ENCODE data around the gene TMTC1. TPM values are rescaled to one million over a fixed set of nuclear protein-coding genes. Genes with fewer than 3 reads are reported as not detected.

Gene TMTC1
- total and polyA plus RNA-seq, 8 donors: 0.85 to 37.7 (median 1.9) TPM

- DNase-seq: peak in 1 of 4 donors; percentile 46
- TF ChIP-seq, protein P1, sequence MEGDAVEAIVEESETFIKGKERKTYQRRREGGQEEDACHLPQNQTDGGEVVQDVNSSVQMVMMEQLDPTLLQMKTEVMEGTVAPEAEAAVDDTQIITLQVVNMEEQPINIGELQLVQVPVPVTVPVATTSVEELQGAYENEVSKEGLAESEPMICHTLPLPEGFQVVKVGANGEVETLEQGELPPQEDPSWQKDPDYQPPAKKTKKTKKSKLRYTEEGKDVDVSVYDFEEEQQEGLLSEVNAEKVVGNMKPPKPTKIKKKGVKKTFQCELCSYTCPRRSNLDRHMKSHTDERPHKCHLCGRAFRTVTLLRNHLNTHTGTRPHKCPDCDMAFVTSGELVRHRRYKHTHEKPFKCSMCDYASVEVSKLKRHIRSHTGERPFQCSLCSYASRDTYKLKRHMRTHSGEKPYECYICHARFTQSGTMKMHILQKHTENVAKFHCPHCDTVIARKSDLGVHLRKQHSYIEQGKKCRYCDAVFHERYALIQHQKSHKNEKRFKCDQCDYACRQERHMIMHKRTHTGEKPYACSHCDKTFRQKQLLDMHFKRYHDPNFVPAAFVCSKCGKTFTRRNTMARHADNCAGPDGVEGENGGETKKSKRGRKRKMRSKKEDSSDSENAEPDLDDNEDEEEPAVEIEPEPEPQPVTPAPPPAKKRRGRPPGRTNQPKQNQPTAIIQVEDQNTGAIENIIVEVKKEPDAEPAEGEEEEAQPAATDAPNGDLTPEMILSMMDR (IDR thresholded peaks at IDR 0.05): no peak
- no peaks in the 10 kb centered on the region for H3K27me3 ChIP-seq
- H3K27ac ChIP-seq: no peak overlapping the region
- no peak overlapping the region for H3K4me3 ChIP-seq
- no peak for ATAC-seq
- no peaks in the 10 kb centered on the region for H3K9me3 ChIP-seq
- no peaks in the 10 kb centered on the region for H3K36me3 ChIP-seq
- H3K4me1 ChIP-seq: peaks cover 0 to 12% of the 10 kb centered on the region in 2 donors
- intact Hi-C loops (cut with DNase I): no loop called here
Observed at GRCh38 chr12:29769162-29769858, 14.4 kb downstream of the TMTC1 start.

DNA sequence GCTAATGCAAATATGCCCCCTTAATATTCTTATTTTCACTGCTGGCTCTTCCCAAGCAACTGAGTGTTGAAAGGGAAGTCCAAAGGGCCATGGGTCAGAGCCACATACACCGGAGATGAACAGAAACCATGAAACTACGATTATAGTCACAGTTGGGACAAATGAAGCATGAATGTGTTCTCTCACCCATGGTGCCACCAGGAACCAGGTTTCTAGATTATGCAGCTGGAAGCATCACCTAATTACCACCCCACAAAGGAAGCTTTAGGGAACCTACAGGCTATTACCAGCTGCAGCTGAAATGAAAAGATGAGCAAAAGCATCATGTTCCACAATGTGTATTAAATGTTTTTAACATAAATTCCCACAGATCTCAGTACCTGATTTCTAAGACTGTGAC lies 15.4 kb downstream of the TMTC1 start:
- H3K4me3 ChIP-seq: no peak overlapping the region
- TF ChIP-seq, protein P1 (IDR thresholded peaks at IDR 0.05): no peak
- DNase-seq (no peak), ATAC-seq (no peak)
- no peaks in the 10 kb centered on the region for H3K27me3 ChIP-seq
- no peaks in the 10 kb centered on the region for H3K36me3 ChIP-seq
- no peaks in the 10 kb centered on the region for H3K9me3 ChIP-seq
- no peak overlapping the region for H3K27ac ChIP-seq
- peaks cover 0 to 12% of the 10 kb centered on the region in 2 donors for H3K4me1 ChIP-seq
- intact Hi-C loops (cut with DNase I): no loop called here

- Histone ChIP-seq H3K27ac (no peak overlapping the region), H3K4me3 (no peak overlapping the region), H3K4me1 (peaks cover 0 to under 1% of the 10 kb centered on the region in 2 donors), H3K27me3 (no peaks in the 10 kb centered on the region), H3K36me3 (no peaks in the 10 kb centered on the region), H3K9me3 (no peaks in the 10 kb centered on the region)
- ATAC-seq (no peak), DNase-seq (no peak)
- TF ChIP-seq, protein P1 (IDR thresholded peaks at IDR 0.05): no peak
- intact Hi-C loops (cut with DNase I): no loop called here
Observed at GRCh38 chr12:29763301-29763683, 20.4 kb downstream of the TMTC1 start.

DNA sequence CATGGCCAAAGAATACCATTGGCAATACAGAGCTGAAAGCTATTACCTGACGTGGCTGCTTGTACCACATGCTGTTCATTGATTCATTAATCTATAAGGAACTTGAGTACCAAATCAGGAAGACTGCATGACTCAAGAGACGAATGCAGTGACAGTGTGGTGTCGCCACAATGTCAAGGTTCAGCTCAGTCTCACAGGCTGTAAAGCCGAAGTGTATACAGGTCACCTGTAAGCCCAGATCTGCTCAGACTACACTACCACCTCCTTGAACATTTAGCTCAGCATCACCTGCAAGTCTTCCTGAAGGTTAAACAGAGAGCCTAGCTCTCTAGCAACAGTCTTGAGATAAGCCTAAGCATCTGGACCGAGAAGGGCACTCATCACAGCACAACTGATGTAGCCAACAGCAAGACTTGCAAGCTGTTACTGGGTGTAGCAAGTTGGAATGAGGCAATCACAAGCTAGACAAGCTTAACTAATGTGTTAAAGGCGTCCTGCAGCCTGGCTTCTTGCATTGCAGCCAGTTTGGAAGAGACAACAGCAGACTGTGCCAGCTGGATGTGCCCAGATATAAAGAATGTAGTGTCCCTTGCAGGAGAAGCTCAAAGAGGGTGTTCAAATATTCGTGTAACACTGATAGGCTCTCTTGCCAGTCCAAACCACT lies 21.0 kb downstream of the TMTC1 start:
- DNase-seq (peak in 1 of 4 donors; percentile 21), ATAC-seq (no peak)
- no peaks in the 10 kb centered on the region for H3K9me3 ChIP-seq
- intact Hi-C loops (cut with DNase I): no loop called here
- no peaks in the 10 kb centered on the region for H3K36me3 ChIP-seq
- no peak overlapping the region for H3K4me3 ChIP-seq
- no peak overlapping the region for H3K27ac ChIP-seq
- no peaks in the 10 kb centered on the region for H3K4me1 ChIP-seq
- H3K27me3 ChIP-seq: no peaks in the 10 kb centered on the region
- TF ChIP-seq, protein P1 (IDR thresholded peaks at IDR 0.05): no peak

DNA sequence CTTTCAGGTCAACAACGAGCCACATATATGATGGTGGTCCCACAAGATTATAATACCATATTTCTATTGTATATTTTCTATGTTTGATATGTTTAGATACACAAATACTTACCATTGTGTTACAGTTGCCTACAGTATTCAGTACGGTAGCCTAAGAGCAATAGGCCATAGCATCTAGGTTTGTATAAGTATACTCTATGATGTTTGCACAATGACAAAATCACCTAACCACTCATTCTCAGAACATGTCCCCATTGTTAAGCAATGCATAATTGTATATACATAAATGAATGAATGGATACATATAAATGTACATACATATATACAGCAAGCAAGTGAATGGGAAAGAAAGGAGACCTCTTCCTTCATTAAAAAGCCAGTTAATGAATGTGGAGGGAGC lies 23.8 kb downstream of the TMTC1 start:
- Histone ChIP-seq H3K9me3 (no peaks in the 10 kb centered on the region), H3K4me3 (no peak overlapping the region), H3K27ac (no peak overlapping the region), H3K27me3 (no peaks in the 10 kb centered on the region), H3K4me1 (no peaks in the 10 kb centered on the region), H3K36me3 (no peaks in the 10 kb centered on the region)
- TF ChIP-seq, protein P1 (IDR thresholded peaks at IDR 0.05): no peak
- no peak for DNase-seq
- no peak for ATAC-seq
- intact Hi-C loops (cut with DNase I): no loop called here
